Esophagus squamous epithelium (tissue), 4 donors: ENCODE results near the gene DLL1.

ENCODE experiments used
- POLR2A ChIP-seq, 4 donors: fragments of 450-650 bp; IDR thresholded peaks; one replicate each; pipeline ENCODE4 v1.6.1; 2017; ENCODE audit warnings: antibody characterized with exemption in 4 of 4, mild to moderate bottlenecking in 4 of 4, moderate library complexity in 3 of 4
- TF ChIP-seq, protein P1 (sequence below), 6 experiments: fragments of 450-650 bp in 4 of 6; fragments of 200-600 bp in 2 of 6; sonication (generic) in 2 of 6; IDR thresholded peaks; one replicate each; pipeline ENCODE4 v1.5.1; 2016 to 2019; ENCODE audit warnings: antibody characterized with exemption in 6 of 6, mild to moderate bottlenecking in 4 of 6, moderate library complexity in 4 of 6

DNA sequence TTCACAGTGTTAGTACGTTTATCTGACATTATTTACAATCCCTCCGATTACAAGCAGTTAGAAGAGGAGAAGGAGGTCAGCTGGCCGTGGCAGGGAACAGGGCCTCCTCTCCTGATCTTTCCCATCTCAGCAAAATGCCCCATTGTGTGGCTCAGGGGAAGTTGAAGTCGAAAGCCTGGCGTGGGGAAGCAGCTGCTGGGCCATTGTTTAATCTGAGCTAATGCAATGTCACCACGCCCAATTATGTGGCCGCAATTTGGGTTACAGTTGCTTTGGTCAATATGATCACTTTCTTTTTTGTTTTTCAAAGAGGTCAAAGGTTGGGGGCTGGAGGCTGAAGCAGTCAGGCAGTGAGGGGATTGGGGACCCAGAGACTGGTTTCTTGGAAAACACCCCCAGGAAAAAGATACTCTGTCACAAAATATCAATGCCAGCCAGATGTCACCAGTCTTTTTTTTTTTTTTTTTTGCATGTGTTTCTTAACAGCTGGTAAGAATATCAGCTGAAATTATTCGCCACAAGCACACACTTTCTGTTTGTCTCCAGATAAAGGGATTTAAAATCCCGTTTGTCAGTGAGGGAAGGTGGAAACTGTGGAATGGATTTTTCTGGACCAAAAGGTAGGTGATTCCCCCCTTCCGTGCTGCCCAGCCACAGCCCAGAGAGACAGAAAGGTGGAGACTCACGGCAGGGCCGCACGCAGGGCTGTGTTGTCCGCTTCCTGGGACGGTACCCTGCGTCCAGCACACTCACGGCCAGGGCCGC lies 24.6 kb downstream of the DLL1 start:
- TF ChIP-seq, protein P1, sequence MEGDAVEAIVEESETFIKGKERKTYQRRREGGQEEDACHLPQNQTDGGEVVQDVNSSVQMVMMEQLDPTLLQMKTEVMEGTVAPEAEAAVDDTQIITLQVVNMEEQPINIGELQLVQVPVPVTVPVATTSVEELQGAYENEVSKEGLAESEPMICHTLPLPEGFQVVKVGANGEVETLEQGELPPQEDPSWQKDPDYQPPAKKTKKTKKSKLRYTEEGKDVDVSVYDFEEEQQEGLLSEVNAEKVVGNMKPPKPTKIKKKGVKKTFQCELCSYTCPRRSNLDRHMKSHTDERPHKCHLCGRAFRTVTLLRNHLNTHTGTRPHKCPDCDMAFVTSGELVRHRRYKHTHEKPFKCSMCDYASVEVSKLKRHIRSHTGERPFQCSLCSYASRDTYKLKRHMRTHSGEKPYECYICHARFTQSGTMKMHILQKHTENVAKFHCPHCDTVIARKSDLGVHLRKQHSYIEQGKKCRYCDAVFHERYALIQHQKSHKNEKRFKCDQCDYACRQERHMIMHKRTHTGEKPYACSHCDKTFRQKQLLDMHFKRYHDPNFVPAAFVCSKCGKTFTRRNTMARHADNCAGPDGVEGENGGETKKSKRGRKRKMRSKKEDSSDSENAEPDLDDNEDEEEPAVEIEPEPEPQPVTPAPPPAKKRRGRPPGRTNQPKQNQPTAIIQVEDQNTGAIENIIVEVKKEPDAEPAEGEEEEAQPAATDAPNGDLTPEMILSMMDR (IDR thresholded peaks at IDR 0.05): no peak
- no peak for TF ChIP-seq POLR2A (IDR thresholded peaks at IDR 0.05)
